ENCODE measurements around the gene SERPINA1. TPM values are rescaled to one million over a fixed set of nuclear protein-coding genes. Genes with fewer than 3 reads are reported as not detected.

Gene SERPINA1
- total RNA-seq, 1 experiment from 2014 or later, result not detected

- ChIA-PET POLR2A (ENCODE audit: low non-redundant PET) (no interaction called here), CTCF (no interaction called here)
- no TSS peak for BruUV-seq (replicated peaks)
- intact Hi-C loops (cut with micrococcal nuclease; ENCODE audit: unreplicated experiment), result no loop called here
- TF ChIP-seq CTCF (conservative IDR thresholded peaks at IDR 0.05; ENCODE audit: low read depth, low read length) (no peak), EZH2 (IDR thresholded peaks at IDR 0.05; ENCODE audit: borderline replicate concordance, low read depth, low read length, poor library complexity, severe bottlenecking) (no peak)
- no peaks in the 10 kb centered on the region for H3K27me3 ChIP-seq (replicated peaks; ENCODE audit: insufficient read depth, low read depth, low read length, poor library complexity)
- H3K4me3 ChIP-seq (ENCODE audit: low read depth, low read length, poor library complexity, severe bottlenecking), result no peak overlapping the region
- H3K4me1 ChIP-seq (ENCODE audit: insufficient read depth, low read length, poor library complexity, severe bottlenecking), result no peaks in the 10 kb centered on the region
- no peaks in the 10 kb centered on the region for H3K9me3 ChIP-seq (ENCODE audit: low read depth, low read length, poor library complexity, severe bottlenecking)
- H3K36me3 ChIP-seq (ENCODE audit: insufficient read depth, low read length, poor library complexity, severe bottlenecking), result no peaks in the 10 kb centered on the region
- H3K27ac ChIP-seq (ENCODE audit: low read depth, low read length, poor library complexity, severe bottlenecking), result no peak overlapping the region
- no peak for DNase-seq (ENCODE audit: low spot score)
These were observed 2.0 kb downstream of the SERPINA1 start for GRCh38 chr14:94386085-94387031.

GRCh38 chr14:94385553-94386057, 2.8 kb downstream of the SERPINA1 start:
- no peak overlapping the region for H3K27ac ChIP-seq (ENCODE audit: low read depth, low read length, poor library complexity, severe bottlenecking)
- POLR2A ChIA-PET (ENCODE audit: low non-redundant PET), result no interaction called here

GRCh38 chr14:94384342-94384741, 4.1 kb downstream of the SERPINA1 start:
- no TSS peak for BruUV-seq (replicated peaks)
- no peak for DNase-seq (ENCODE audit: low spot score)
- ChIA-PET POLR2A (ENCODE audit: low non-redundant PET) (no interaction called here), CTCF (no interaction called here)
- no peak for TF ChIP-seq CTCF (conservative IDR thresholded peaks at IDR 0.05; ENCODE audit: low read depth, low read length)
- no peak for TF ChIP-seq EZH2 (IDR thresholded peaks at IDR 0.05; ENCODE audit: borderline replicate concordance, low read depth, low read length, poor library complexity, severe bottlenecking)
- no peaks in the 10 kb centered on the region for H3K4me1 ChIP-seq (ENCODE audit: insufficient read depth, low read length, poor library complexity, severe bottlenecking)
- H3K27ac ChIP-seq (ENCODE audit: low read depth, low read length, poor library complexity, severe bottlenecking), result no peak overlapping the region
- intact Hi-C loops (cut with micrococcal nuclease; ENCODE audit: unreplicated experiment), result no loop called here
- no peak overlapping the region for H3K4me3 ChIP-seq (ENCODE audit: low read depth, low read length, poor library complexity, severe bottlenecking)
- no peaks in the 10 kb centered on the region for H3K9me3 ChIP-seq (ENCODE audit: low read depth, low read length, poor library complexity, severe bottlenecking)
- H3K27me3 ChIP-seq (replicated peaks; ENCODE audit: insufficient read depth, low read depth, low read length, poor library complexity), result no peaks in the 10 kb centered on the region
- no peaks in the 10 kb centered on the region for H3K36me3 ChIP-seq (ENCODE audit: insufficient read depth, low read length, poor library complexity, severe bottlenecking)

More at GRCh38 chr14:94385553-94386057, 2.8 kb downstream of the SERPINA1 start:
- H3K9me3 ChIP-seq (ENCODE audit: low read depth, low read length, poor library complexity, severe bottlenecking), result no peaks in the 10 kb centered on the region
- no TSS peak for BruUV-seq (replicated peaks)
- no peaks in the 10 kb centered on the region for H3K27me3 ChIP-seq (replicated peaks; ENCODE audit: insufficient read depth, low read depth, low read length, poor library complexity)
- CTCF ChIA-PET, result no interaction called here
- TF ChIP-seq CTCF (conservative IDR thresholded peaks at IDR 0.05; ENCODE audit: low read depth, low read length), result no peak
- no peak for TF ChIP-seq EZH2 (IDR thresholded peaks at IDR 0.05; ENCODE audit: borderline replicate concordance, low read depth, low read length, poor library complexity, severe bottlenecking)
- no peaks in the 10 kb centered on the region for H3K4me1 ChIP-seq (ENCODE audit: insufficient read depth, low read length, poor library complexity, severe bottlenecking)
- intact Hi-C loops (cut with micrococcal nuclease; ENCODE audit: unreplicated experiment), result no loop called here
- no peaks in the 10 kb centered on the region for H3K36me3 ChIP-seq (ENCODE audit: insufficient read depth, low read length, poor library complexity, severe bottlenecking)
- DNase-seq (ENCODE audit: low spot score), result no peak
- no peak overlapping the region for H3K4me3 ChIP-seq (ENCODE audit: low read depth, low read length, poor library complexity, severe bottlenecking)
